Ovary (tissue), 3 donors: ENCODE measurements around the gene UBR3.

ENCODE experiments used
- POLR2A ChIP-seq: fragments of 450-650 bp; IDR thresholded peaks from one replicate; pipeline ENCODE4 v1.6.1; 2017; ENCODE audit warnings: antibody characterized with exemption, mild to moderate bottlenecking, moderate library complexity
- TF ChIP-seq, protein P1 (sequence below), 3 donors: fragments of 450-650 bp in 2 of 3; fragments of 200-600 bp in 1 of 3; IDR thresholded peaks; one replicate each; pipeline versions ENCODE4 v1.5.1 to v1.8.0; 2016 to 2022; ENCODE audit warnings: antibody characterized with exemption in 3 of 3, mild to moderate bottlenecking in 1 of 3
- donor health status: DM: no; HTN: no; CAD: no.

DNA sequence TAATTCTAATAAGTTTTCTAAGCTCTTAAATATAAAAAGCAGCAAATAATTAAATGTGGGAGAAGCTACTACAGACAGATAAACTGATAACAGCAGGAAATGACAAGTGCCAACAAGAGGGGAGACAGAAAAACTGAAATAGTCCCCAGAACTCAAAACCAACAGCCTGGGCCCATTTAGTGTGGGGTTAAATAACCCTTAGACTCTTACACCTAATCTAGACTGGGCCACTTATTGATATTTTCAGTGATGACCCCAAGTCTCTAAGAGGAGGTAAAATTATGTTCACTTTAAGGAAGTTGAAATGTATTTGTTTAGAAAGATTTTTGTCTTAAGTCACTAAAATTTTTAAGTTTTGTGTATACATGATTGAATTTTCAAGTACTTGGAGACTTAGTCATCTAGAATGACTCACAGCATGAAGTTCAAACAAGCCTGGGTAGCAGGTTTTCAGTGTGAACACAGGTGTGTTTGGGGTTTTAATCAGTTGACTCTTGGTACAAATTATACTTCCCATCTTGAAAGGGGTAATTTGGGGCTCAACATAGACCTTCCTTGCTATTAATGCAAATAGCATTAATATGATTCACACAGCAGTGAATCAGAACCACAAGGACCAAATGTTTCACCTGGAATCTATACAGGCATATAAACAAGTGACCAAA lies 295.8 kb downstream of the UBR3 start:
- TF ChIP-seq, protein P1, sequence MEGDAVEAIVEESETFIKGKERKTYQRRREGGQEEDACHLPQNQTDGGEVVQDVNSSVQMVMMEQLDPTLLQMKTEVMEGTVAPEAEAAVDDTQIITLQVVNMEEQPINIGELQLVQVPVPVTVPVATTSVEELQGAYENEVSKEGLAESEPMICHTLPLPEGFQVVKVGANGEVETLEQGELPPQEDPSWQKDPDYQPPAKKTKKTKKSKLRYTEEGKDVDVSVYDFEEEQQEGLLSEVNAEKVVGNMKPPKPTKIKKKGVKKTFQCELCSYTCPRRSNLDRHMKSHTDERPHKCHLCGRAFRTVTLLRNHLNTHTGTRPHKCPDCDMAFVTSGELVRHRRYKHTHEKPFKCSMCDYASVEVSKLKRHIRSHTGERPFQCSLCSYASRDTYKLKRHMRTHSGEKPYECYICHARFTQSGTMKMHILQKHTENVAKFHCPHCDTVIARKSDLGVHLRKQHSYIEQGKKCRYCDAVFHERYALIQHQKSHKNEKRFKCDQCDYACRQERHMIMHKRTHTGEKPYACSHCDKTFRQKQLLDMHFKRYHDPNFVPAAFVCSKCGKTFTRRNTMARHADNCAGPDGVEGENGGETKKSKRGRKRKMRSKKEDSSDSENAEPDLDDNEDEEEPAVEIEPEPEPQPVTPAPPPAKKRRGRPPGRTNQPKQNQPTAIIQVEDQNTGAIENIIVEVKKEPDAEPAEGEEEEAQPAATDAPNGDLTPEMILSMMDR (IDR thresholded peaks at IDR 0.05) = no peak
- TF ChIP-seq POLR2A = no peak
